HFF-Myc (cell line): ENCODE results near the gene ARL6.

Source experiments
- DNase-seq: peaks from one replicate; pipeline ENCODE4 v3.0.0-alpha.2; 2011; ENCODE audit warnings: low read depth; ENCODE audit errors: extremely low read depth
- H3K4me3 ChIP-seq: replicated peaks from 2 replicates; pipeline ENCODE4 v1.5.1; 2011; ENCODE audit warnings: low read depth, mild to moderate bottlenecking, control low read depth, low read length
- TF ChIP-seq, protein P1 (sequence below): IDR thresholded peaks from 2 replicates; pipeline ENCODE4 v1.5.1; 2012; ENCODE audit warnings: mild to moderate bottlenecking, low read depth, low read length, control low read depth; ENCODE audit errors: missing control alignments

Gene ARL6

DNA sequence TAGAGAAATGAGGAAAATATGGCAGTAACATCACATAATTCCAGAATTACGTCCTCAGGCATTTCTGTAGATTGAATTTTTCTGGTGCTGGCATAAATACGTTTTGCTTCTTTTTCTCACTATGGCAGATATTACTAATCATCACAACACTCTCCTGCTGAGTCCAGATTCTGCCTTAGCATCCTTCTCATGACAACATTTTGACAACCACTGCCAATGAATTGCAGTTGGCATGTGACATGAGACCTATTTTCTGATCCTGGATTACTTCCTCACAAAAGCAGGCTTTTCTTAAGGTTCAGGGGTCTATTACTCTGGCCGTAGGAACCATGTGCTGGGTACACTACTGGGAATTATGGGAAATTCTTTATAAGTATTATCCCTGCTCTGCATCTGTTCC lies 22.5 kb upstream of the ARL6 start:
- TF ChIP-seq, protein P1, sequence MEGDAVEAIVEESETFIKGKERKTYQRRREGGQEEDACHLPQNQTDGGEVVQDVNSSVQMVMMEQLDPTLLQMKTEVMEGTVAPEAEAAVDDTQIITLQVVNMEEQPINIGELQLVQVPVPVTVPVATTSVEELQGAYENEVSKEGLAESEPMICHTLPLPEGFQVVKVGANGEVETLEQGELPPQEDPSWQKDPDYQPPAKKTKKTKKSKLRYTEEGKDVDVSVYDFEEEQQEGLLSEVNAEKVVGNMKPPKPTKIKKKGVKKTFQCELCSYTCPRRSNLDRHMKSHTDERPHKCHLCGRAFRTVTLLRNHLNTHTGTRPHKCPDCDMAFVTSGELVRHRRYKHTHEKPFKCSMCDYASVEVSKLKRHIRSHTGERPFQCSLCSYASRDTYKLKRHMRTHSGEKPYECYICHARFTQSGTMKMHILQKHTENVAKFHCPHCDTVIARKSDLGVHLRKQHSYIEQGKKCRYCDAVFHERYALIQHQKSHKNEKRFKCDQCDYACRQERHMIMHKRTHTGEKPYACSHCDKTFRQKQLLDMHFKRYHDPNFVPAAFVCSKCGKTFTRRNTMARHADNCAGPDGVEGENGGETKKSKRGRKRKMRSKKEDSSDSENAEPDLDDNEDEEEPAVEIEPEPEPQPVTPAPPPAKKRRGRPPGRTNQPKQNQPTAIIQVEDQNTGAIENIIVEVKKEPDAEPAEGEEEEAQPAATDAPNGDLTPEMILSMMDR, result no peak
- H3K4me3 ChIP-seq, result no peak overlapping the region
- DNase-seq, result no peak

DNA sequence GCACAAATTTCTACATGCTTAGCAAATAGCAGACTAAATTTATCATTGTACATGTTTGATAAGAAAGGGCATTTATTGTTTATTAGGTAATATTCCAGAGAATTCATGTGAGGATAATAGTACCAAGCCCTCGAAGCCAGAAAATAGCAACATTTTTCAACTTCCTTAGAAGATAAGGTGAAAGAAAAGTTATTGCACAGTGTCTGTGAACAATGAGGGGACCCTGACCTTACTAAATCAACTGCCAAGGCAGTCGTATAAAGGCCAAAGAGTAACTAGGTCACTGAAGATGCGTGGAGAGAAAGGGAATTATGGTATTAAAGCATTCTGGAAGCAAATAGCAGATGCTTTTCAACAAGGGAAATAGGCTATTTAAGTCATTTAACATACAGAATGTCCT lies 20.3 kb upstream of the ARL6 start:
- DNase-seq, result no peak
- TF ChIP-seq, protein P1, result no peak
- H3K4me3 ChIP-seq, result no peak overlapping the region

DNA sequence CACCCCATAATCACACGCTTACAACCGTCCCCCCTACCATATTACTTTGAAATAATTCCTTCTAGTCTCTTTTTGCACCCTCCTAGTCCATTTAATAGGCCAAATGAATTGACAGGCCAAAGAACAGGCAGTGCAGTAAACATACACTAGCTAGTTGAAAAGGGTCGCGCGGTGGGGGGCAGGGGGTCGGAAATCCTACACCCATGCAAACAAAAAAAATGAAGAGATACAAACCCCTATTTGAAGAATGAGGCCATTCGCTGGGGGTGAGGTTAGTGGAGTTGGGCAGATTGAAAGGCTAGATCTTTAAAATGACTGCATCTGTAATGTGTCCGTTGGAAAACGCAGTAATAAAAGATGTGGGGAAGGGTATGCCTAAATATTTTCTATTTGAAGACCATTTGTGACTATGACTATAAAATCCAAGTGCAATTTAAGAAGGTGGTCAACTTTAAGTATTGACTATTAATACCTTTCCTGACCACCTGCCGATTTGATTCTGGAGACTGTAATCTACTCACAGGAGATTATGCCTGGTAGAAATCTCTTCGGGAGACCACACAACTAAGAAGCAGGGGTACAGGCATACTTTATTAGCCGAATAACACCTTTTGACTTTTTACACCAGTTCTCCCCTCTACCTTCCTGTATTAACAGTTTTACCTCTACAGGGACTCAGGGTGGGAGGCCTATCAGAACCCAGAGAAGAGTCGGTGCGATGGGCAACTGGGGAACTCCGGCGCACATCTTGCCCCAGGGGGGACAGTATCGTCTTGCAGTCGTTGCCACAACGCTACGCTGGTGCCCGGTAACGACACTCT lies 762 bp upstream of the ARL6 start:
- H3K4me3 ChIP-seq, result peak overlapping the region; percentile 86
- TF ChIP-seq, protein P1, result no peak
- no peak for DNase-seq

DNA sequence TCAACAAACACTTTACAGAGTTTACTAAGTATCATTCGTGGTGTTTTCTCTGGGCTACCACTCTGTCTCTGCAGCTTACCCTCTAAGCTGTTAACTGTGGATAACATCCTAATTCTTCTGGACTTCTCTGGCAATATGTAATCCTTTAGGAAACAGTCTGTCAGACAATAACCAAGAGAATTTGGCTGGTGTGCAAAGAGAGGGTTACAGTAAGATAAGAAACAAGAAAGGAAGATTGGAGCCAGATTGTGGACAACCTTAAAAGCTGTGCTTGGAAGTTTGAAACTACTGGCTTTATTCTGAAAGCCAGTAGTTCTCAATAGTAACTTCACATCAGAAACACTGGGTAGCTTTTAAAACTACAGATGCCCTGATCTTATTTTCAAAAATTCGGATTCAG lies 778 bp downstream of the ARL6 start:
- no peak for DNase-seq
- H3K4me3 ChIP-seq, result peak overlapping the region; percentile 86
- TF ChIP-seq, protein P1, result no peak

DNA sequence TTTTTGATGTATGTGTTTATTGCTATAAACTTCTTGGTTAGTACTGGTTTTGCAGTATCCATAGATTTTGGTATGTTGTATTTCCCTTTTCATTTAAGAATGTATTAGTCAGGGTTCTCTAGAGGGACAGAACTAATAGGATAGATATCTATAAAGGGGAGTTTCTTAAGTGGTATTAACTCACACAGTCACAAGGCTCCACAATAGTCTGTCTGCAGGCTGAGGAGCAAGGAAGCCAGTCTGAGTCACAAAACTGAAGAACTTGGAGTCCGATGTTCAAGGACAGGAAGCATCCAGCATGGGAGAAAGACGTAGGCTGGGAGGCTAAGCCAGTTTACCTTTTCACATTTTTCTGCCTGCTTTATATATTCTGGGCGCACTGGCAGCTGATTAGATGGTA lies 8.4 kb downstream of the ARL6 start:
- no peak for DNase-seq
- no peak overlapping the region for H3K4me3 ChIP-seq
- TF ChIP-seq, protein P1, result no peak

DNA sequence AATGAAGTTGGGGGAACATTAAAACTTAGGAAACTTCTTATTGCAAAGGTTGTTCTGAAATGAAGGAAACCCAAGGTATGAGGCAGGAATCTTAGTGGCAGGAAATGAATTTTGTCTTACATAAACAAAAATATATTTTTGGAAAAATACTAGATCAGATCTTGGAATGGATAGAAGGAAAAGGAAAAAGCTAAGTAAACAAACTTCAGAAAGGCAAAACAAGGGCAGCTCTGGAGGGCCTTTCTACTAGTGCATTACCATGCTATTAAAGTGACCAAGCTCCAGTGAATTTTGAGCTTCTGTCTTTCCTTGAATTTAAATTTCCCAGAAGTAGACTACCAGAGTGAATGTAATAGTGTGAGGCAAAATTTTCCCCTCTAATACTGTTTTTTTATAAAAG lies 13.6 kb downstream of the ARL6 start:
- DNase-seq, result no peak
- TF ChIP-seq, protein P1, result no peak

DNA sequence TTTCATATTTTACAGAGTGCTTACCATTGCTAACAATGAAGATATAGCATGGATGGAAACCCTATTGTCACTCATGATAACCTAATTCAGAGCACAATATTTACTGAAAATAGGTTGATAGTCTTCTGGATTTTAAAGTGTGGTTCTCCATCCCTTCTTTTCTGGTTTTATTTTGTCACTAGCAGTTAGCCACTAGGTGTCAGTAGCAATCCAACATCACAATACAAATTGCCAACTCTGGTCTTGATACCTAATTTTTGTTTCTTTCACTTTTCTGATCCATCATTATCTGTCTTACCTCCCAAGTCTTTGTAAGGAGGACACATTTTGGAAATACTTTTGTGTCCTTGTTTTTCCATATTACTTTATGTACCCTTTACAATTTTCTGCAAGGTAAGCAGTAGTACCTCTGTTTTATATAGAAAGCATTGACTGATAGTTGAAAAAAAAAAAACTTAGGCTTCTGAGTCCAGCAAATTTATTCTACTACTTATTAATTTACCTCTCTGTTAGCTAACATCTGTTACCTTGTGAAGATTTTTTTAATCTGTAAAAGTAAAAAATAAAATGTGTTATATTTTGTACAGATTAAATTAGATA lies 29.0 kb downstream of the ARL6 start:
- no peak overlapping the region for H3K4me3 ChIP-seq
- DNase-seq, result peak; percentile 17
- TF ChIP-seq, protein P1, result peak; percentile 65

More for the DNA sequence above, 13.6 kb downstream of the ARL6 start:
- no peak overlapping the region for H3K4me3 ChIP-seq
